OCI-LY3 (cell line): ENCODE measurements around the gene ACP3.

Experiments used
- CTCF ChIP-seq: fragments of 200-600, 300-600 bp; sonication (generic); IDR thresholded peaks from 2 replicates; pipeline ENCODE4 v1.5.1; 2014; ENCODE audit warnings: antibody characterized with exemption, low read length, low read depth
- EZH2phosphoT487 ChIP-seq: fragments of 200-600 bp; shearing (Covaris generic); IDR thresholded peaks from 2 replicates; pipeline ENCODE4 v1.6.1; 2018; ENCODE audit warnings: antibody characterized with exemption, mixed run types, low read depth

GRCh38 chr3:132341746-132342145 is 24.5 kb downstream of the ACP3 start:
- TF ChIP-seq EZH2phosphoT487: no peak
- no peak for TF ChIP-seq CTCF
